Neural crest cell (in vitro differentiated cells): Measurements from ENCODE around the gene ANKRD65. TPM values are rescaled to one million over a fixed set of nuclear protein-coding genes. Genes with fewer than 3 reads are reported as not detected.

Experiments
- DNase-seq: peaks from one replicate; pipeline ENCODE4 v3.0.0; 2021; ENCODE audit warnings: low read depth, mixed read lengths, low spot score
- H3K27ac Mint-ChIP-seq: one replicate; pipeline ENCODE4 v1.8.0; 2021; ENCODE audit warnings: mild to moderate bottlenecking, mixed read lengths; ENCODE audit not compliant: unreplicated experiment
- H3K27me3 Mint-ChIP-seq: 2 replicates; pipeline ENCODE4 v1.8.0; 2021; ENCODE audit warnings: low read depth, mild to moderate bottlenecking, mixed read lengths
- H3K36me3 Mint-ChIP-seq: 2 replicates; pipeline ENCODE4 v1.8.0; 2021; ENCODE audit warnings: low read depth, mild to moderate bottlenecking, mixed read lengths
- H3K4me1 Mint-ChIP-seq: 2 replicates; pipeline ENCODE4 v1.8.0; 2021; ENCODE audit warnings: mixed read lengths
- H3K4me3 Mint-ChIP-seq: one replicate; pipeline ENCODE4 v1.8.0; 2021; ENCODE audit warnings: mild to moderate bottlenecking, mixed read lengths
- H3K9me3 Mint-ChIP-seq: 2 replicates; pipeline ENCODE4 v1.8.0; 2021; ENCODE audit warnings: mixed read lengths
- total RNA-seq: library from RNA; stranded (reverse); gene quantifications from 2 replicates; pipeline ENCODE4 v1.2.1, GENCODE V29; 2021
- TF ChIP-seq, protein P1 (sequence below): fragments of 200-600 bp; sonication (generic); conservative IDR thresholded peaks from 2 replicates; pipeline ENCODE4 v1.5.0; 2021; ENCODE audit warnings: antibody characterized with exemption, mild to moderate bottlenecking

ANKRD65 gene
- total RNA-seq, 1 donor from 2014 or later, result 0.89 TPM

DNA sequence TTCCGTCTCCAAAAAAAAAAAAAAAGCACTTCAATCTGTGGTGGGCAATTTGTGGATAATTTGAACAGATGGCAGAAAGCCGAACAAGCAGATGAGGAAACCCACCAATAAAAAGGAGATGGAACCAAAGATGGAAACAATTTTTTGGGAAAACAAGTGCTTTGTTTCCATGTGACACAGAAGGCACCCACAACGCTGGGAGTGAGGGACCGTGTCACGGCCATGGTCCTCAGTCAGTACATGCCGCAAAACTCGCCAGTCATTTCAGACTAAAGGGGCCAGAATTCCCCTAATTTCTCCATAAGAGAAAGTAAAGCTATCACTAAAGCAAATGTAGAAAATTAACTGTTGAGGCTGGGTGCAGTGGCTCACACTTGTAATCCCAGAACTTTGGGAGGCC lies 27.0 kb downstream of the ANKRD65 start:
- Mint-ChIP-seq H3K4me1 (peaks cover 11% of the 10 kb centered on the region), H3K36me3 (peaks cover 28% of the 10 kb centered on the region), H3K27ac (no peak overlapping the region), H3K27me3 (peaks cover 3% of the 10 kb centered on the region), H3K4me3 (peak overlapping the region; percentile 43), H3K9me3 (no peaks in the 10 kb centered on the region)
- DNase-seq, result no peak
- TF ChIP-seq, protein P1, sequence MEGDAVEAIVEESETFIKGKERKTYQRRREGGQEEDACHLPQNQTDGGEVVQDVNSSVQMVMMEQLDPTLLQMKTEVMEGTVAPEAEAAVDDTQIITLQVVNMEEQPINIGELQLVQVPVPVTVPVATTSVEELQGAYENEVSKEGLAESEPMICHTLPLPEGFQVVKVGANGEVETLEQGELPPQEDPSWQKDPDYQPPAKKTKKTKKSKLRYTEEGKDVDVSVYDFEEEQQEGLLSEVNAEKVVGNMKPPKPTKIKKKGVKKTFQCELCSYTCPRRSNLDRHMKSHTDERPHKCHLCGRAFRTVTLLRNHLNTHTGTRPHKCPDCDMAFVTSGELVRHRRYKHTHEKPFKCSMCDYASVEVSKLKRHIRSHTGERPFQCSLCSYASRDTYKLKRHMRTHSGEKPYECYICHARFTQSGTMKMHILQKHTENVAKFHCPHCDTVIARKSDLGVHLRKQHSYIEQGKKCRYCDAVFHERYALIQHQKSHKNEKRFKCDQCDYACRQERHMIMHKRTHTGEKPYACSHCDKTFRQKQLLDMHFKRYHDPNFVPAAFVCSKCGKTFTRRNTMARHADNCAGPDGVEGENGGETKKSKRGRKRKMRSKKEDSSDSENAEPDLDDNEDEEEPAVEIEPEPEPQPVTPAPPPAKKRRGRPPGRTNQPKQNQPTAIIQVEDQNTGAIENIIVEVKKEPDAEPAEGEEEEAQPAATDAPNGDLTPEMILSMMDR, result no peak

DNA sequence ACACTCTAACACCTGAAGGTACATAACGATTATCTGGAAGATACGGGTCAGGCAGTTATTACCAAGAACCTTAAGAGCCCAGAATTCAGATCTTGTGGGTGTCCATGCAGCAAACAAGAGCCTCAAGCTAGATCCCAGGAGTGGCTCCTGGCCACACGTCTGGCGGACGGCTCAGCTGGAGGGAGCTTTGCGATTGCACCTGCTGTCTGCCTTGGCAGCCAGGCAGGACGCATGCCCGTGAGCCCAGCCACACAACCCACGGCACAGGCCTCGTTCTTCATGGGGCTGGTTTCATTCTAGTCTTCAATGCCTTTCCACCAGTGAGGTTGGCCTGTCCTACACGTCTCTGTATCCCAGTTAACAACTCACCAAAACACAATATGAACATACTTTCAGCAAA lies 27.6 kb downstream of the ANKRD65 start:
- TF ChIP-seq, protein P1, result no peak
- DNase-seq, result no peak
- Mint-ChIP-seq H3K4me1 (peaks cover 11% of the 10 kb centered on the region), H3K36me3 (peaks cover 28% of the 10 kb centered on the region), H3K27ac (no peak overlapping the region), H3K4me3 (peak overlapping the region; percentile 43), H3K9me3 (no peaks in the 10 kb centered on the region), H3K27me3 (peaks cover 3% of the 10 kb centered on the region)

DNA sequence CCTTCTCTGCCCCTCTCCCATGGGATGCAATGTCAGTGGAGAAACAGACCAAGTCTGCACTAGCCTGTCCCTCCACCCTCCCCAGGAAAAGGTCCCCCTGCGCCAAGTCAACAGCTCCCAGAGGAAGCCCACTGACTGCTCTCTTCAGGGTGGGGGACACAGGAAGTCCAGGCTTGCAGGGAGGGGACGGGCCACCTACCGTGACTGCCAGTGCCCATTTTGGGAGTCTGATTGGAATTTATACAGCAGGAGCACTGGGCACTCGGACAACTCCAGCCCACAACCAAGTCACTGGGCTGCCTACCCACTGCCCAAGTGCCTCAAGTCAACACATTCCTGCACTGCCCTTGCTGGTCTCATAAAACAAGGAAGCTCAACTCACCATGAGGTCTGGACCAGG lies 28.1 kb downstream of the ANKRD65 start:
- no peaks in the 10 kb centered on the region for H3K27me3 Mint-ChIP-seq
- DNase-seq, result no peak
- TF ChIP-seq, protein P1, result no peak
- no peaks in the 10 kb centered on the region for H3K9me3 Mint-ChIP-seq
- no peak overlapping the region for H3K4me3 Mint-ChIP-seq
- peaks cover 7% of the 10 kb centered on the region for H3K4me1 Mint-ChIP-seq
- peaks cover 25% of the 10 kb centered on the region for H3K36me3 Mint-ChIP-seq
- no peak overlapping the region for H3K27ac Mint-ChIP-seq

DNA sequence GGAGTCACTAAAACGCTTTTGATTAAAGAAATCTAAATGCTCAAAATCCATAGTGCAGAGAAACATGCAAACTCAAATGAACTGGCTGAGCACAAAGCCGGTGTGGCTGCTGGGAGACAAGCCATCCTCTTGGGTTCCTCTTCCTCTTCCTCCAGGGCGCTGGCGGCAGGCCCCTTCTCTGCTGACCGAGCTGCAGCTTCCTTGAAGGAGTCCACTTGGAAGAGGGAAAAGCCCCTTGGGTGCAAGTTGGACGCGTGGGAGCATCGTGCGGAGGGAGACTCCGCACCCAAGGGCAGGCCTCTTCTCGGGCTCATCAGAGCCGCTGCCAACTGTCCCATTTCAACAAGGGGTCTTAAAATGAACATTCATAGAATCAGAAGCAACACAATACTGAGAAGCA lies 29.9 kb downstream of the ANKRD65 start:
- TF ChIP-seq, protein P1, result no peak
- Mint-ChIP-seq H3K27me3 (no peaks in the 10 kb centered on the region), H3K4me3 (no peak overlapping the region), H3K36me3 (peaks cover 36% of the 10 kb centered on the region), H3K9me3 (no peaks in the 10 kb centered on the region), H3K27ac (no peak overlapping the region), H3K4me1 (peaks cover 4% of the 10 kb centered on the region)
- no peak for DNase-seq

DNA sequence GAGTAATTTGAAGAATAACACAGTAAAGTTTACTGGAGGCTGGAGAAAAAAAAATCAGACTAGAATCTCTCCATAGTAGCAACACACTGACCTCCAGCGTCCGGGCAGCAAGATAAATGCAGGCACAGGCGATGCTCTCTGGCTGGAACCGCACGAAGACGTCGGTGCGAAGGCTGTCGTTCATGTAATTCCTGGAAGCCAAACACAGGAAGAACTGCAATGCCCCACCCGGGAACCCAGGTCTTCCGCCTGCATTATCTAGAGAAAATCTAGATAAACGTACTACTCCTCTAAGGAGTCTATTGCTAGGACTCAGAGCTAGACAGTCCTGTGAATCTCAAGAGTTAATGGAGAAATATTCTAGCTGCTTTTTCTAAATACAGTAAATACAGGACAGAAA lies 30.4 kb downstream of the ANKRD65 start:
- Mint-ChIP-seq H3K4me3 (peak overlapping the region; percentile 10), H3K27me3 (no peaks in the 10 kb centered on the region), H3K4me1 (peaks cover 3% of the 10 kb centered on the region), H3K36me3 (peaks cover 40% of the 10 kb centered on the region), H3K9me3 (no peaks in the 10 kb centered on the region), H3K27ac (no peak overlapping the region)
- DNase-seq, result no peak
- TF ChIP-seq, protein P1, result no peak

DNA sequence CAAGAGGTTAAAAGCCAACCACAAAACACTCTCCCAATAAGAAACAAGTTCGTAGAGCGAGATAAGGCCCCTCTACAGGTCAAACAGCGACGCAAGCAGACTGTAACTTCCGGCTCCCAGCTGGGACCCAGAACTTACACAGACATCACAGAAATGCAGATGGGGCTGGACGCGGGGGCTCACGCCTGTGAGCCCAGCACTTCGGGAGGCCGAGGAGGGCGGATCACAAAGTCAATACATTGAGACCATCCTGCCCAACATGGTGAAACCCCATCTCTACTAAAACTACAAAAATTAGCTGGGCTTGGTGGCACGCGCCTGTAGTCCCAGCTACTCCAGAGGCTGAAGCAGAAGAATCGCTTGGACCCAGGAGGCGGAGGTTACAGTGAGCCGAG lies 33.0 kb downstream of the ANKRD65 start:
- H3K27ac Mint-ChIP-seq, result no peak overlapping the region
- H3K27me3 Mint-ChIP-seq, result no peaks in the 10 kb centered on the region
- H3K9me3 Mint-ChIP-seq, result no peaks in the 10 kb centered on the region
- DNase-seq, result no peak
- TF ChIP-seq, protein P1, result no peak
- peaks cover 37% of the 10 kb centered on the region for H3K36me3 Mint-ChIP-seq
- no peaks in the 10 kb centered on the region for H3K4me1 Mint-ChIP-seq
- no peak overlapping the region for H3K4me3 Mint-ChIP-seq
